ENCODE data around the gene ERG. TPM values are rescaled to one million over a fixed set of nuclear protein-coding genes. Genes with fewer than 3 reads are reported as not detected.
A peak's percentile ranks its signal among the peaks of the same experiment; 100 is the strongest.

Gene ERG
- total RNA-seq, 1 donor from 2014 or later: not detected

DNA sequence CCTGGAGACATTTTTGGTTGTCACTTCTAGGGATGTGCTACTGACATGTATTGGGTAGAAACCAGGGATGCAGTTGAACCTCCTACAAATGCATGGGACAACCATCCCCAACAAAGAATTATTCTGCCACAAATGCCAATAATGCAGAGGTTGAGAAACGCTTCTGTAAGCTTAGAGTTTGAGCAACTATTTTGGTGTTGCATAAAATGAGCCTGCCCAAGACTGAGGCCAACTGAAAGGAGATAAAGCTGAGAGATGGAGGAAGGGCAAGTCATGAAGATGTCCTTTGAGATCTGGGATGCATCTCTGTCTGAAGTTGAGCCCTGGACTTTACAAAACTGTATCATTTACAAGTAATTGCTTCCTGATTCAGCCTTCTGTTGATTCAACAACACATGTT, 134.6 kb downstream of the ERG start:
- H3K4me3 Mint-ChIP-seq: no peak overlapping the region
- peaks cover 2% of the 10 kb centered on the region for H3K27me3 Mint-ChIP-seq (ENCODE audit: insufficient read depth)
- no peaks in the 10 kb centered on the region for H3K4me1 Mint-ChIP-seq (ENCODE audit: low read depth)
- no peak for DNase-seq (ENCODE audit: low spot score)
- intact Hi-C loops (cut with micrococcal nuclease): loop anchor here (2.0 kb wide), 1 partner anchor 25 kb away; no protein-coding TSS in a partner anchor
- H3K36me3 Mint-ChIP-seq (ENCODE audit: low read depth): no peaks in the 10 kb centered on the region
- H3K9me3 Mint-ChIP-seq: no peaks in the 10 kb centered on the region
- H3K27ac Mint-ChIP-seq: no peak overlapping the region

DNA sequence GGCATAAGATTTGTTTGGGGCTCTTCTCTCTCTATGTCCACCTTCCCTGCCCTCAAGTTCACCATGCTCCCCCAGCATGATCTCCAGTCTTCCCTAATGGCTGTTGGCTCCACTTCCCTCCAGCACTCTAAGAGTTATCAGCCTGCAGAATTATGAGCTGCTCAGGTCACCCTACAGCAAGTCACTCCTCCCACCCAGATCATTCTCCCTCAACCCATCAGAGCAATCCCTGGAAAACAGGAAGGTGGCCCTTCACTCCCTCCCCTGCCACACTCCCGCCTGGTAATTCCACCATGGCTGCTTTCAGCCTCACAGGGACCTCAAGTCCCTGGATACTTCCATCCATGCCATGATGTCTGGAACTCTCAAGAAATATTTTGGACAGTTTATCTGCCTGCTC, 137.0 kb downstream of the ERG start:
- H3K4me3 Mint-ChIP-seq: no peak overlapping the region
- H3K9me3 Mint-ChIP-seq: no peaks in the 10 kb centered on the region
- peaks cover 4% of the 10 kb centered on the region for H3K27me3 Mint-ChIP-seq (ENCODE audit: insufficient read depth)
- intact Hi-C loops (cut with micrococcal nuclease): no loop called here
- no peak overlapping the region for H3K27ac Mint-ChIP-seq
- DNase-seq (ENCODE audit: low spot score): no peak
- H3K36me3 Mint-ChIP-seq (ENCODE audit: low read depth): no peaks in the 10 kb centered on the region
- no peaks in the 10 kb centered on the region for H3K4me1 Mint-ChIP-seq (ENCODE audit: low read depth)

GRCh38 chr21:38359835-38360234, 138.4 kb downstream of the ERG start:
- no peak overlapping the region for H3K27ac Mint-ChIP-seq
- H3K4me3 Mint-ChIP-seq: no peak overlapping the region
- intact Hi-C loops (cut with micrococcal nuclease): no loop called here
- no peaks in the 10 kb centered on the region for H3K9me3 Mint-ChIP-seq
- no peak for DNase-seq (ENCODE audit: low spot score)
- H3K4me1 Mint-ChIP-seq (ENCODE audit: low read depth): no peaks in the 10 kb centered on the region
- H3K27me3 Mint-ChIP-seq (ENCODE audit: insufficient read depth): peaks cover 4% of the 10 kb centered on the region
- no peaks in the 10 kb centered on the region for H3K36me3 Mint-ChIP-seq (ENCODE audit: low read depth)

DNA sequence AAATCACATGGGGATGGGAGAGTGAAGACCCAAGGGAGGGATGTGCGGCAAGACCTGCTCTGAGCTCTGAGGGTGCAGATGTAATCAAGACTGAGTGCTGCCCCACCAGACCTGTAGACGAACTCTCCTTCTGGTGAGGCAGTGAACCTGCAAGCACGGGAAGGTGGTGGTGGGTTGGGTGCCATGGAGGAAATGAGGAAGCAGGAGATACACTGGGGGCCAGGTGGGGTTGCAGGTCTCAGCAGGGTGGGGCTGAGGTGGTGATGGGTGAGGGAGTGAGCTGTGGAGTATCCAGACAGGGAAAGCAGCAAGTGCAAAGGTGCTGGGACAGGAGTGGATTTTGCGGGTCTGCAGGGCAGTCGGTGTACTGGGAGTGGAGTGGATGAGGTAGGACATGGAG, 139.2 kb downstream of the ERG start:
- intact Hi-C loops (cut with micrococcal nuclease): no loop called here
- no peak overlapping the region for H3K4me3 Mint-ChIP-seq
- H3K27ac Mint-ChIP-seq: no peak overlapping the region
- no peak for DNase-seq (ENCODE audit: low spot score)
- no peaks in the 10 kb centered on the region for H3K9me3 Mint-ChIP-seq
- H3K4me1 Mint-ChIP-seq (ENCODE audit: low read depth): no peaks in the 10 kb centered on the region
- H3K27me3 Mint-ChIP-seq (ENCODE audit: insufficient read depth): peaks cover 7% of the 10 kb centered on the region
- no peaks in the 10 kb centered on the region for H3K36me3 Mint-ChIP-seq (ENCODE audit: low read depth)

DNA sequence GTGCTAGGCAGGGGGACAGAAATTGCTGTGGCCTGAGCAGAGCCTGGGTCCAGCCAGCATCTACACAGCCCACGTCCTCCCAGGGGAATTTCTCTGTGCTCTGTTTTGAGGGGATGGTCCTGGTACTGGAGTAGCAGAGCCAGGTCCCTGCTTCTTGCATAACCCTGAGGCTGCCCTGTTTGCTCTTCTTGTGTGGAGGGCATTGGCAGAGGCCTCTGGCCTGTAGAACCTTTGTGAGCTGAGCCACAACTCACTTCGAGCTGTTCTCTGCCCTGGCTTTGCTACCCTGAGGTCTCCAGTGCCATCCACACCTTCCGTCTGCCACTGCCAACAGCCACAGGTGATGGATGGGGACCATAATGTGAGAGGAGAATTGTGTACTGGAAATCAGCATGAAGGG, 139.6 kb downstream of the ERG start:
- Mint-ChIP-seq H3K4me1 (ENCODE audit: low read depth) (no peaks in the 10 kb centered on the region), H3K27ac (no peak overlapping the region), H3K4me3 (no peak overlapping the region), H3K36me3 (ENCODE audit: low read depth) (no peaks in the 10 kb centered on the region), H3K9me3 (no peaks in the 10 kb centered on the region), H3K27me3 (ENCODE audit: insufficient read depth) (peaks cover 7% of the 10 kb centered on the region)
- no peak for DNase-seq (ENCODE audit: low spot score)
- intact Hi-C loops (cut with micrococcal nuclease): no loop called here

DNA sequence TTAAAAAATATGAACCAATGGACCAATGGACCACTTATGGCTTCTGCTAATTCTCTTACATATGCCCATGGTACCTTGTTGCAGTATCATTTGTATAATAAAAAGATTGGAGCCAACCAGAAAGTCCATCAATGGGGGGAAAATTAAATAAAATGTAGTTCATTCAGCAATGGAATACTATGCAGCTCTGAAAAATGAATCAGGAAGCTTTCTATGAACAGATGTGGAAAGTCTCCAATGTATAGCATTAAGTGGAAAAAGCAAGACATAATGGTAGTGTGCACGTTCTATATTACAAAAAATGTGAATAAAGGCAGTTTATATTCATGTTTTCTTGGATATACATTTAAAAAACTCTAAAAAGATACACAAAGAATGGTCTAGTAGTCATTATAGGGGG, 140.2 kb downstream of the ERG start:
- intact Hi-C loops (cut with micrococcal nuclease): no loop called here
- Mint-ChIP-seq H3K9me3 (no peaks in the 10 kb centered on the region), H3K27ac (no peak overlapping the region), H3K36me3 (ENCODE audit: low read depth) (no peaks in the 10 kb centered on the region), H3K4me3 (no peak overlapping the region), H3K27me3 (ENCODE audit: insufficient read depth) (peaks cover 10% of the 10 kb centered on the region), H3K4me1 (ENCODE audit: low read depth) (no peaks in the 10 kb centered on the region)
- DNase-seq (ENCODE audit: low spot score): no peak

DNA sequence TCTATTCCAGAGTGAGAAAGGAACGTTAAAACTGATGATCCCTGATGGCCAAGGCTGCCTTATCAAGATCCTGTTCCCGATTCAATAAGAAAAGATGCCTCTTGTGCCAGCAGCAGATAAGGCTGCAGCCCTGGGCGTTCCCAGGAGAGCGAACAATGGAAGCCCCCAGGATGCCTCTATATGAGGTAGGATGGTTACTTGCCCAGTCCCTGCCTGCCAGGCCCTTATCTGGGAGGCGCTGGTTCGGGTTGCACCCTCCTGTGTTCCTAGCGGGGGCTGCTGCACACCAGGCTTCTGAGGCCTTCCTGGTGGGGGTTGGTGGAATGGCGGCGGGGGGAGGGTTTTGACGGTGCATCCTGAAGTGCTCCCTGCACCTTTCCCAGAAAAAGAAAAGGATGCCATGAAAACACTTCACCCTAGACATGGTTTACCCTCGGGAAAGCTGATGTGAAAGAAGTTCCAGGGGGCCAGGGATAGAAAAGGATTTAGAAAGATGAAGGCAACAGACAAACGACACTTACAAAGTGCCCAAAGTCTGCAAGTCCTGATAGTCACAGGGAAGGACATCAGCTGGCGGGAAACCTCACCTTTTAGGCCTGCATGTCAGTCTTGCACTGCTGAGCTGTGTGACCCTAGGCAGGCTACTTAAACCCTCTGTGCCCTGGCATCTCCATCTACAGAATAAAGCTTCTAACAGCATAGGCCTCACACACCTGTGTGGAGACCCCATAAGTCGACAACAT, 141.2 kb downstream of the ERG start:
- no peak for DNase-seq (ENCODE audit: low spot score)
- Mint-ChIP-seq H3K4me3 (no peak overlapping the region), H3K36me3 (ENCODE audit: low read depth) (no peaks in the 10 kb centered on the region), H3K27me3 (ENCODE audit: insufficient read depth) (peaks cover 10% of the 10 kb centered on the region), H3K9me3 (no peaks in the 10 kb centered on the region), H3K27ac (no peak overlapping the region), H3K4me1 (ENCODE audit: low read depth) (peaks cover 1% of the 10 kb centered on the region)
- intact Hi-C loops (cut with micrococcal nuclease): loop anchor here (1.0 kb wide), 5 partner anchors 138 to 657 kb away; no protein-coding TSS in a partner anchor

DNA sequence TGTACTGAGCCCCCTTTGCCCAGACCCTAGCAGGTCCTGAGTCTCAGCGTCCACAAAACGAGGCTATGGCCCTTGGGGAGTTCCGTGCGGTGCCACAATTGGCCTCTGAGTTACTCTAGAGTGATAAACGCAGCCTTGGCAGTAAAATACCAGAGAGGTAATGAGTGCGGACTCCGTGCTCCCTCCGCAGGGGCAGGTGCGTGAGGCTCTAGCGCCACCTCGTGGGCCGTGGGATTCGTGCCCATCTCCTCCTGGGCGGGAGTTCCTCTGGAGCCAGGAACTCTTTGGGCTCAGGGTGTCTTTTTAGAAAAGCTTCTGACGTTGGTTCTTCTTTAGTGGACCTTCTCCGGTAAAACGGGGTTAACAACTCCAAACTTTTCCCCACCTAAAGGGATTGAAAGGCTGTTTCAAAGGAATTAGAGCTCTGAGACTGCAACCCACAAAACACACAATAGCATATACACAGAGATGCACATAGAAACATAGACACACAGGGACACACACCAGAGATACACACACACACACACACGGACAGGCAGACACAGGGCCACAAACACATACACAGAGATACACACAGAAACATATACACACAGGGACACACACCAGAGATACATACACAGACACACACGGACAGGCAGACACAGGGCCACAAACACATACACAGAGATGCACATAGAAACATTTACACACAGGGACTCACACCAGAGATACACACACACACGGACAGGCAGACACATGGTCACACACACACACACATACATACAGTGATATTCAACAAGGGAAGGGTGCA, 142.1 kb downstream of the ERG start:
- peaks cover 10% of the 10 kb centered on the region for H3K27me3 Mint-ChIP-seq (ENCODE audit: insufficient read depth)
- no peaks in the 10 kb centered on the region for H3K9me3 Mint-ChIP-seq
- DNase-seq (ENCODE audit: low spot score): peak; percentile 48
- no peak overlapping the region for H3K27ac Mint-ChIP-seq
- H3K4me1 Mint-ChIP-seq (ENCODE audit: low read depth): peaks cover 9% of the 10 kb centered on the region
- no peak overlapping the region for H3K4me3 Mint-ChIP-seq
- intact Hi-C loops (cut with micrococcal nuclease): loop anchor here (1.0 kb wide), 5 partner anchors 137 to 656 kb away; no protein-coding TSS in a partner anchor
- no peaks in the 10 kb centered on the region for H3K36me3 Mint-ChIP-seq (ENCODE audit: low read depth)

DNA sequence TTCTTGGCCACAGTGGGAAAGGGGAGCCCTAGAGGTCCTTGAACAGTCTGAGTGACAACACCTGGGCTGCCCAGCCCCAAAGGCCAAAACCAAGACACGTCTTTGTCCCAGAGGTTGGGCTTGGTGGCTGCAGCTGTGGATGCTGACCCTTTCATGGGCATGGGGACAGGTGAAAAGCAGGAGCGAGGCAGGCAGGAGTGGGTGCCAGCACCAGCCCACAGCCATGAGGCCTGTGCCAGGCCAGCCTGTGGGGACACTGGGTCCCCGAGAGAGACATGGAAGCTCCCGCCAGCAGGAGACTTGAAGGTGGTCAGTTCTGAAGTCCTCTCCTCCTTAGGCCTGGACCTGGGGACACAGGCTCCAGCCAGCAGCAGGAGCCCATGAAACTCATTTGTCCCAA, 142.9 kb downstream of the ERG start:
- intact Hi-C loops (cut with micrococcal nuclease): no loop called here
- H3K4me3 Mint-ChIP-seq: no peak overlapping the region
- H3K27ac Mint-ChIP-seq: no peak overlapping the region
- peaks cover 10% of the 10 kb centered on the region for H3K27me3 Mint-ChIP-seq (ENCODE audit: insufficient read depth)
- H3K4me1 Mint-ChIP-seq (ENCODE audit: low read depth): peaks cover 12% of the 10 kb centered on the region
- H3K36me3 Mint-ChIP-seq (ENCODE audit: low read depth): no peaks in the 10 kb centered on the region
- no peaks in the 10 kb centered on the region for H3K9me3 Mint-ChIP-seq
- DNase-seq (ENCODE audit: low spot score): no peak

GRCh38 chr21:38354746-38355145, 143.5 kb downstream of the ERG start:
- DNase-seq (ENCODE audit: low spot score): no peak
- Mint-ChIP-seq H3K4me1 (ENCODE audit: low read depth) (peaks cover 18% of the 10 kb centered on the region), H3K9me3 (no peaks in the 10 kb centered on the region), H3K27me3 (ENCODE audit: insufficient read depth) (peaks cover 10% of the 10 kb centered on the region), H3K36me3 (ENCODE audit: low read depth) (no peaks in the 10 kb centered on the region), H3K27ac (no peak overlapping the region), H3K4me3 (no peak overlapping the region)
- intact Hi-C loops (cut with micrococcal nuclease): no loop called here

GRCh38 chr21:38354231-38354630, 144.0 kb downstream of the ERG start:
- no peak for DNase-seq (ENCODE audit: low spot score)
- no peaks in the 10 kb centered on the region for H3K9me3 Mint-ChIP-seq
- H3K27ac Mint-ChIP-seq: no peak overlapping the region
- H3K27me3 Mint-ChIP-seq (ENCODE audit: insufficient read depth): peaks cover 10% of the 10 kb centered on the region
- H3K4me1 Mint-ChIP-seq (ENCODE audit: low read depth): peaks cover 23% of the 10 kb centered on the region
- H3K36me3 Mint-ChIP-seq (ENCODE audit: low read depth): no peaks in the 10 kb centered on the region
- no peak overlapping the region for H3K4me3 Mint-ChIP-seq
- intact Hi-C loops (cut with micrococcal nuclease): no loop called here

- Mint-ChIP-seq H3K27ac (no peak overlapping the region), H3K4me3 (no peak overlapping the region), H3K27me3 (ENCODE audit: insufficient read depth) (peaks cover 8% of the 10 kb centered on the region), H3K36me3 (ENCODE audit: low read depth) (no peaks in the 10 kb centered on the region), H3K4me1 (ENCODE audit: low read depth) (peaks cover 37% of the 10 kb centered on the region), H3K9me3 (no peaks in the 10 kb centered on the region)
- intact Hi-C loops (cut with micrococcal nuclease): loop anchor here (1.0 kb wide), 3 partner anchors 133 to 193 kb away; no protein-coding TSS in a partner anchor
- no peak for DNase-seq (ENCODE audit: low spot score)
Measured at GRCh38 chr21:38352536-38353219, 145.6 kb downstream of the ERG start.

Data from activated T-helper 1 cell treated with anti-CD3 and anti-CD28 coated beads, Interleukin-12 subunit alpha, Interleukin-12 subunit beta, Interleukin-2, Interleukin-4 antibody, amounts not matched to agents 30 ng/mL and 10 ng/mL and 1 ng/mL, durations not matched to agents 14 hours and 24 hours and 36 hours (primary cell).